ENCODE results near the gene CHSY1.
A peak's percentile ranks its signal among the peaks of the same experiment; 100 is the strongest.
"Not testable (repeated sequence)": the region's sequence is repeated elsewhere in the genome, so short reads cannot be mapped to it uniquely, and the experiment has no call there.

CHSY1 gene

DNA sequence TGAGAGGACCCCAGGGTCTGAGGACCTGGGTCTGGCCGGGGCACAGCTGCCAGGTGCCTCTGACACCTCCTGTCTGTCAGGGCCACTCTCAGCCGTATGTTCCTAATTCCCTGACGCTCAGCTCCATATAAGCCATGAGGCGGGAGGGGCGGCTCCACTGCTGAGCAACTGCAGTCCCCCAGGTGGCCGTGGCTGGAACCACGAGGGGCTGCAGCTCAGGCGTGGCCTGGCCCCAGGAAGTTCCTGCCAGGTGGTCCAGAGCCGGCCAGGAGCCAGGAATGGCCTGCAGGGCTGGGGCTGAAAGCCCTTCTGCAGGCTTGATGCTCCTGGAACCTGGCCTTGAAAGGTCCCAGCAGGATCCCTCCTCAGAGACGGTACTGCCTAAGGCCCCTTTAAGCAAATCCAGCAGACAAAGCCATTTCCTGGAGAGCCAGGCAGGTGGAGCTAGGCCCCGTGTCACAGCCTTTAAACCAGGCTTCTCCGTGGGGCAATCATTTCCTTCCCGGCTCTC is 118.0 kb downstream of the CHSY1 start:
- DNase-seq (ENCODE audit: low spot score): no peak

DNA sequence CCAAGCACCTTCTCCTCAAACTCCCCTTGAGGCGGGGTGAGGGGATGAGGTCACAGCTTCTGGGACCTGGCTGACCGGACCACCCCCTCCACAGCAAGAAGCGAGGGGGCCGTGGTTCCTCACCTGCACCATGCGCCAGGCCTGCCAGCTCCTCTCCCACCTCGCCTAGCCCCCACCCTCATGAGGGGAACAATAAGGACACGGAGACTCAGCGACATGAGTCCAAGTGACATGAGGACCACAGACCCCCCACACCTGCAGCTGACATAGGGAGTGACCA is 118.7 kb downstream of the CHSY1 start:
- DNase-seq (ENCODE audit: low spot score): no peak

DNA sequence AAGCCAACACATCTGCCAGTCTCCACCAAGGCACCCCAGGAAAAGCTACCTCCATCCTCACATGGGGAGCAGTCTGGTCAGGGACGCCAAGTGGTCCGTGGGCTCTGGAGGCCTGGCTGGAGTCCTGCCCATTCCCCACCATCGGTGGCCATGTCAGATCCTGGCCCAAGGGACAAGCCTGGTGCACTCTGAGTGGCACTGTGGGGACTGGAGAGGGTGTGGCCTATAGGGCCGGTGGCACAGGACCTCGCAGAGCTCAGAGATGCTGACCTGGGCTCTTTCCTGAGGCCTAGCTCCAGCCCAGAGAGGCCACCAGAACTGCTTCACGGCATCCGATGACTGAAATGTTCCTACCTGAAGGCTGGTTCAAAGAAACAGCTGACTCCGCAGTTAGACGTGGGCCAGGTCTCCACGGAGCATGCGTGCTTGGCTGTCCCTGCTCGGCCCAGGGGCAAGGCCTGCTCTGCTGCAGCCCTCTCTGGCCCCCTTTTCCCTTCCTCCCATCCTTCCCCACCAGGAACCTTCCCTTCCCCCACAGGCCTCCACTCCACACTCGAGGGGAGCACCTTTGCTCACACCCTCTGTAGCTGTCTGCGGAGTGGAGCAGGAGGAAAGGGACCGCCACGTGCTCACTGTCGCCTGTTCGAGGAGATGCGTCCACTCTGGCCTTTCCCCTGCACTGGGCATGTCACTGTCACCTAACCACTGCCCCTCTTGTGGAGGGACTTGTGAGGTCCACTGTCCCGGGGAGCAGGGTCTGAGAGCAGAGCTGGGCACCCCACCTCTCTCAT is 119.3 kb downstream of the CHSY1 start:
- DNase-seq (ENCODE audit: low spot score): no peak

DNA sequence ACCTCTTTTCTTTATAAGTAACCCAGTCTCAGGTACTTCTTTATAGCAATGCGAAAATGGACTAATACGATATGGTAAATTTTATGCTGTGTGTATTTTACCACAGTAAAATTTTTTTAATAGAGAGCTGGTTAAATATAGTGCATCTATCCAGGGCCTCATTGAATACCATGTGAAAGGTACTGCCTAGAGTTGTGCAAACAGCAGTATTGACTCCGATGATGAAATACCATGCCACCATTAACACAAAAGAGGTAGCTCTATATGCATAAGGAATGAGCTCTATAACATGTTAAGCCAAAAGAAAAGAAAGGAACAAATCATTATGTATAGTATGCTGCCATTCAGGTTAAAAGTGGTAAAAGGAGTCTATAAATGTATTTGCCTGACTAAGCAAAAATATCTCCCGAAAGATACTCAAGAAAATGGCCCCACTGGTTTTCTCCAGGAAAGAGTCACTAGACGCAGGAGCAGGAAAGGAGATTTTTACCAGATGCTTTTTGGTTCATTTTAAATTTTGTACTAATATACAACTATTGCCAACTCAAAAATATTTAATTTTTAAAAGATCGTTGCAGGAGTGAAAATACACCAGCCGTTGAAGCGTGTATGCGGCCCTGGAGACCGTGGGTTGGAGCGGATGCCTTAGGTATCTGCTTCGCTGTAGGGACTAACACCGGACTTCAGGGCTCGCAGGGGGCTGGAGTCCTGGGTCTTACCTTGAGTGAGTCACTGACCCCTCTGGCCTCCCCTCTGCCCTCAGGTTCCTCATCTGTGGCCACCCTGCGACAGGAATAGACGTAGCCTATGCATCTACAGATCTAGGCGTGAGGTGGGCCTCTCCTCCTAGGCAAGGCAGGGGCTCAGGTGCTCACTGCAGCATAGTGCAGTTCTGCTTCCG is 120.1 kb downstream of the CHSY1 start:
- DNase-seq (ENCODE audit: low spot score): no peak

DNA sequence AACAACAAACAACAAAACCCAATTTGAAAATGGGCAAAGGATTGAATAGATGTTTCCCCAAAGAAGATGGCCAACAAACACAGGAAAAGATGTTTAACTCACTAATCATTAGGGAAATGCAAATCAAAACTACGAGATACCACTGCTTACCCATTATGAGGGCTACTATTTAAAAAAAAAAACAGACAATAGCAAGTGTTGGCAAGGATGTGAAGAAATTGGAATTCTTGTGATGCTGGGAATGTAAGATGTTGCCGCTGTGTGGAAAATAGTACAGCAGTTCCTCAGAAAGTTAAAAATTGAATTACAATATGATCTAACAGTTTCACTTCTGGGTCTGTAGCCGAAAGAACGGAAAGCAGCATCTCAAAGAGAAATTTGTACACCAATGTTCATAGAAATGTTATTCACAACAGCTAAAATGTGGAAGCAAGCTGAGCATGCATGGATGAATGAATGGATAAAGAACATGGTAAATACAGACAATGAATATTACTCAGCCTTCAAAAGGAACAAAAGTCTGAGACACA is 121.9 kb downstream of the CHSY1 start:
- no peak for DNase-seq (ENCODE audit: low spot score)

DNA sequence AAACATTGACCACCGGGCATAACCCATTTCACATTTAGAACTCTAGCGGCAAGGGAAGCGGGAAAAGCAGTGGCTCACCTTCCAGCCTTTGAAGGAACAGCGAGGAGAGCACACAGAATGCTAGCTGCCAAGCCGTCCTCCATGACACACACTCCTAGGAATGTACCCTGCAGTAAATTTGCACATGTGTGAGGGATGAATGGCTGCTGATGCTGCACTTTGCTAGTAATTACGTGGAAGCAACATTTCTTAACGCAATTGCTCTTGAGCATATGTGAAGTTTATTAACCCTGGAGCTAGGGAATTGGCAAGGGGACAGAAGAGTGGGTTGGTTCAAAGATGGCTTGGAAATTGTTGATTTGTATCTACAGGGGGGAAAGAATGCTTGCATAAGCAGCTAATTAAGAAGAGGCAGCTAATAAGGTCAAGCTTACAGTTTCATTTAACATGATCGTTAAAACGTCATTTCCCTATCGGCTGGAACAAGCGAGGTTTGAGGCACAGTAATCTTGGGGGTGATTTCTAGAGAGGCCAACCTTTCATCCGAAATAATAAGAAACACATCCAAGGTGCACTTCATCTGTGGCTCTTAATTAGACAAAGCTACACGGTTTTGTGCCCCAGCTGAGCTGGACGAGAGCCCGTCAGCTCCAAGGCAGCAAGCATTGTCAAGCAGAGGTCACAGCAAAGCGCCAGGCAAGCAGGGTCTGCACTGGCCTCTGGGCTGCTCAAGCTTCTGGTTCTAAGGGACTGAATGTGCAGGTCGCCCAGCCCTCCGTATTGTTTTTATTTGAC is 123.4 kb downstream of the CHSY1 start:
- DNase-seq (ENCODE audit: low spot score): peak; percentile 69

DNA sequence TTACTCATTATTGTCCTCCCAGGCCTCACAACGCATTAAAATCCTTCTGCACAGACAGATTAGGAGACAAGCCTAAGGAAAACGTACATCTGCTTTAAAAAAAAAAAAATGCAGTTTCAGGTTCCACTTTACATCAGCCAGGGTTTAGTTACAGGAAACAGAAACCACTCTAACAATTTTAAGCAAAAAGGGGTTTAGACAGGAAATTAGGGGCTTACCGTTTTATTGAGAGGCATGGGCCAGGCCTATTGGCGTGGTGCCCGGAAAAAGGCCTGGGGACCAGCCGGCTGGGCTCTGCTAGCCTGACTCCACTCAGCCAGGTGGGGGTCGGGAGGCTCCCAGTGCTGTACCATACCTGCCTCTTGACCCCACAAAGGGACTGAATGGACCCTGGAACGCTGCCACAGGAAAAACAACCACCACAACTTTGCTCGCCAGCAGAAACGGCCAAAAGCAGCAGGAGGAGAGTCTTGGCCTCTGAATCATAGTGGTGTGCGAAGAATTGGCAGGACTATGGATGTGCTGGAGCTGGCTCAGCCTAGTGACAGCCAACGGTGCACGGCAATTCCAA is 124.3 kb downstream of the CHSY1 start:
- peak; percentile 68 for DNase-seq (ENCODE audit: low spot score)

DNA sequence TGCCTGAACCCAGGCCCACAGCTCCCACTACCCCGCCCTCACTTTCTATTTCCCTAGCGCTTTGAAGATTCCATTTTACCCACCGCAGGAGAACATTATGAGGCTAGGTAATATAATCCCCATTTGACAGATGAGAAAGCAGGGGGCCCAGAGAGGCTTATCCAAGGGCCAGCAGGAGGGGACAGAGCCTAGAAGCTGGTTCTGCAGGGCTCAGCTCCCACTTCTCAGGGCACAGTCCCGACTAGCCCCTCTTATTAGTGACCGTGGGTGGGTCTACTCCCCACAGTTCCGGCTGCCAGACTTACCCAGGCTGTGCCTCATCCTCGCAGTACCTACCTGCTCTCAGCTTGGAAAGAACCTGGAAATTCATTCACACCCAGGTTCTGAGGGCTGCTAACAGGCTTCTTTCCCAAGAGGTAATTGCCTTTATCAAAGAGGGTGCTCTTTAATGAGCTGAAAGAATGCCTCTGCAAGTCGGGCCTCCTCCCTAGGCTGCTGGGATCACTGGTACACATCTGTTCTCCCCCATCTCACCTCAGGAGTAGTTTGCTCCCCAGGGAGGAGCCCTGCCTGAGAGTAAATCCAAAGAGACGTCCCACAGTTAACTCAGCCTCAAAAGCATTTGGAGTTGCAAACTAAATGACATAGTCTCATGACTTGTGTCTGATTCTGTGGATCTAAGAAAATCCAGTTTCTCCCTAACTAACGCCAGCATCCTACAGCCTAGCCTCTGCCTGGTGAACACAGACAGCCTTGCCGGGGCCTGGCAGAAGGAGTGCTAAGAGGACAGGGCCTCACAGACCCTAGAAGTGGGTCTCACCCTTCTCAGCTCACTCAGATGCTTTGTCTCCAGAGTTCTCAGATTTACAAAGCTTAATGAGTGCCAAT is 125.0 kb downstream of the CHSY1 start:
- DNase-seq (ENCODE audit: low spot score): no peak

DNA sequence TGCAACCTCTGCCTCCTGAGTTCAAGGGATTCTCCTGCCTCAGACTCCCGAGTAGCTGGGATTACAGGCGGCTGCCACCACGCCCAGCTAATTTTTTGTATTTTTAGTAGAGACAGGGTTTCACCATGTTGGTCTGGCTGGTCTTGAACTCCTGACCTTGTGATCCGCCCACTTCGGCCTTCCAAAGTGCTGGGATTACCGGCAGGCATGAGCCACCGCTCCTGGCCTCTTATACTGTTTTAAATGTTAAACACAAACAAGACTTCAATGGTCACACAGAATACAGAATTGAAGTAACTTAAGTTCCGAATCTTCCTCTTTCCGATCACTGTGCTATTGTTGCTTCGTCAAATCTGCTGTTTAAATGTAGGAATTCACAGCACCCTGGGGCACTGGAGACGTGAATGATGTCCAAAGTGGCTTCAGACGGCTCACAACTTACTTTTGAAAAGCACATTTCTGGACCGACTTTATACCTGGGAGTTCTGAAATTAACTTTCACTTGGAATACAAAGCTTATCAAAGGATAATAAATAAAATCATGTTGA is 125.9 kb downstream of the CHSY1 start:
- DNase-seq (ENCODE audit: low spot score): not testable (repeated sequence)

All from LoVo (cell line).